NCI-H774 (cell line): ENCODE measurements around the gene FAS.
"Not testable (repeated sequence)": the region's sequence is repeated elsewhere in the genome, so short reads cannot be mapped to it uniquely, and the experiment has no call there.

Source experiments
- DNase-seq: peaks from one replicate; lab custom pipeline; 2025; lab: John Stamatoyannopoulos, UW

The FAS gene

DNA sequence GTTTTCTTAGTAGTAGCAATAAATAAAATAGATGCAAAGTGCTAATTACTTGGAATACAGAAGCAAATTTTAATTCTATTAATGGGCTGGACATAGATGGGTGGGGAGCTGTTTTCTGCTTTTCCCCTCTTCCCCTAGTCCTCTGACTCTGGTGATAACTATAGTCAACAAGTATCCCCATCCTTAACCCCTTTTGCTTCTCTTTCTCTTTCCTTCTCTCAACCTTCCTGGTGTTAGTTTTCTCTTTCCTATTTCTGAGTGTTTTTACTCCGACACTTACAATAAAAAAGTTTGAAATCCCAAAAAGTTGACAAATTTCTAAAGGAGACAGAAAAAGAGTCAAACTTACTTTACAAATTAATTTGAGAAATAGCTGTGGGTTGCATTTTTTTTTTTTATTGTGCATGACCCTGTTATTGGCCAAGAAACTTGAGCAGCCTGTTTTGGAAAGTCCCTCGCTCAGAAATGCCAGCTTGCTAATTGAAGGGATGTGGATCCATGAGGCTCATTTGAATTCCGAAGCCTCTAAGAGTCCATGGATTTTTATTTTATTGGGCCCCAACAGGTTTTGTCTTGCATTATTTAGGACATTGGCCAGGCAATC, 2.4 kb downstream of the FAS start:
- no peak for DNase-seq

- no peak for DNase-seq
Observed at GRCh38 chr10:88994019-88994418, 3.4 kb downstream of the FAS start.

DNA sequence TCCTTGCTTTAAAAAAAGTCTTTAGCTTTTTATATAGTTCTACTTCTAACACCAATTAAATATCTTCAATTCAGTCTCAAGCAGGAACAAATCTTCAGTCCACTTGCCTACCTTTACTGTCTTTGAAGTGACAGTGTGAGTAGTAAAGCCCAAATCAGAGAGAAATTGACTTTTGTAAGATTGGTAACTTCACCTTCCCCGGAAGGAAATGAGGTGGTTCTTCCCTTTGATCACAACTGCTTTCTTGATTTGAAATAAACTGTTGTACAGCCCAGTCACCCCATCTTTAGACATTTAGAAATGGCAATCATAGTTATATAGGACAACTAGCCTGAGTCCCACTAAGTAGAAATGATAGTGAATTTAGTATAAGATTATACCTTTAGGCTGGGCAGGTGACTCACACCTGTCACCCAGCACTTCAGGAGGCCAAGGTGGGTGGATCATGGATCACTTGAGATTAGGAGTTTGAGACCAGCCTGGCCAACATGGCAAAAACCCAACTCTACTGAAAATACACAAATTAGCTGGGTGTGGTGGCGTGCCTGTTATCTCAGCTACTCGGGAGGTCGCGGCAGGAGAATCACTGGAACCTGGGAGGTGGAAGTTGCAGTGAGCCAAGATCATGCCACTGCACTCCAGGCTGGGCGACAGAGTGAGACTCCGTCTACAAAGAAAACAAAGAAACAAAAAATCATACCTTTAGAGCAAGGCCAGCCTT, 4.7 kb downstream of the FAS start:
- no peak for DNase-seq

GRCh38 chr10:88996927-88997326, 6.3 kb downstream of the FAS start:
- DNase-seq: no peak

GRCh38 chr10:88999625-89000024, 9.0 kb downstream of the FAS start:
- no peak for DNase-seq

GRCh38 chr10:89001024-89001728, 10.6 kb downstream of the FAS start:
- DNase-seq: no peak

- no peak for DNase-seq
Observed at GRCh38 chr10:89001729-89002072, 11.1 kb downstream of the FAS start.

DNA sequence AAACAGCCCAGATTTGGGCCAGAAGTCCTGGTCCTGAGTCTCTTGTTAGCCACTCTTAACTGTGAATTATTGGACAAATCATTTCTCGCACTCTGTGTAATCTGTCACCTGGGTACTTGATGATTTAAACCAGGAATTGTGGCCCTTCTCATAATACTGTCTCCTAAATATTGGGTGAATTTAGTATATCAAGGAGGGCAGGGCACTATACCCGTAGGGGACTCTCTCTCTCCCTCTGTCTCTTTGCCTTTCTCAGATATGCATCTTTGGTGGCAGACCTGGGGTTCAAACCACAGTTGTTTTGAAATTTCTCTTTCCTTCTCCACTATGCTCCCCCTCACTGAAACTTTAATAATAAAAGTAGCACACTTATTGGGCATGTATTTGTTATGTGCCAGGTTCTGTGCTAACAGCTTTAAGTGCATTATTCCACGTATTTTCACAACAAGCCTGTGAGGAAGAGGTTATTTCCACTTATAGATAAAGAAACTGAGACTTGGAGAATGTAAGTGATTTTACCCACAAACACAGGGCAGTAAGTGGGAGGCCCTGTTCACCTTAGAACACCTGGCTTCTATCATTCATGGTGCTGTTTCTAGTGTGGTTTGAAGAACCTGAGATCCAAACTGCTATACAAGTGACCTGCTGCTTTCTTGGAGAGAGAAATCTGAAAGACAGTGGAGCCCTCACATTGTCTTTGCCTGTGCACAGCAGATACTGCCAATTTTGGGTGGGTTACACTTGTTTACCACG, 11.8 kb downstream of the FAS start:
- DNase-seq: no peak

DNA sequence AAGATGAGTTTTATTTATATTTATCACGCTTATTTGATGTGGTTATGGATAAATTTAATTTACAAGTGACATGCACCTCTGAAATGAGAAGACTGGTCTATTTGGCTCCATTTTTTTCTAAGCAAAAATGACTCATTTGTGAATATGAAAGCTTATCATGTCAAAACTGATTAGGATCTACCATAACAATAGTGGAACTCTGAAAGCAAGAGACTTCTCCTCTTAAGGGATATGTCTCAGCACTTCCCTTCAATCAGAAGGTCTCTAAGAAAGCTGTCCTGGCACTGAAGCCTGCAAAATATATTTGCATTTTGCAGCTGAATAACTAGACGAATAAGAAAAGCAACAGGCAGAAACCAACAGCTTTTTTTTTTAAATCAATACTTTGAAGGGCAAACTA, 12.7 kb downstream of the FAS start:
- DNase-seq: no peak

- DNase-seq: no peak
Observed at GRCh38 chr10:89007129-89007893, 16.7 kb downstream of the FAS start.

DNA sequence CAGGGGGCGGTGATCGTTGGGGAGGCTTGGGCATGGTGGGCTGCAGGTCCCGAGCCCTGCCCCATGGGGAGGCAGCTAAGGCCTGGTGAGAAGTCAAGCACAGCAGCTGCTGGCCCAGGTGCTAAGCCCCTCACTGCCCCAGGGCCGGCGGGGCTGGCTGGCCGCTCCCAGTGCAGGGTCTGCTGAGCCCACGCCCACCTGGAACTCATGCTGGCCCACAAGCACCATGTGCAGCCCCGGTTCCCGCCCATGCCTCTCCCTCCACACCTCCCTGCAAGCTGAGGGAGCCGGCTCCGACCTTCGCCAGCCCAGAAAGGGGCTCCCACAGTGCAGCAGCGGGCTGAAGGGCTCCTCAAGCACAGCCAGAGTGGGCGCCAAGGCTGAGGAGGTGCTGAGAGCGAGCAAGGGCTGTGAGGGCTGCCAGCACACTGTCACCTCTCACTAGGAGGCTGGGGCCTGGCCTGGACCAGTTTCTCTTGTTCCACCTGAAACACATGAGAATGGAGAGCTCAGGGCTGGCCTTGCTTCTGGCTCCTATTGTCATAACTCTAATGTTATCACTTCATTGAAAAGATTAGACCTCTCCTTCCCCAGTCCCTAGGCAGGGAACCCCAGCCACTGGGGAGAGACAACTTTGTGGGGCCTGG, 28.2 kb downstream of the FAS start:
- DNase-seq: not testable (repeated sequence)

- DNase-seq: no peak
Observed at GRCh38 chr10:89019569-89020327, 29.1 kb downstream of the FAS start.

GRCh38 chr10:89021526-89021925, 30.9 kb downstream of the FAS start:
- DNase-seq: not testable (repeated sequence)

DNA sequence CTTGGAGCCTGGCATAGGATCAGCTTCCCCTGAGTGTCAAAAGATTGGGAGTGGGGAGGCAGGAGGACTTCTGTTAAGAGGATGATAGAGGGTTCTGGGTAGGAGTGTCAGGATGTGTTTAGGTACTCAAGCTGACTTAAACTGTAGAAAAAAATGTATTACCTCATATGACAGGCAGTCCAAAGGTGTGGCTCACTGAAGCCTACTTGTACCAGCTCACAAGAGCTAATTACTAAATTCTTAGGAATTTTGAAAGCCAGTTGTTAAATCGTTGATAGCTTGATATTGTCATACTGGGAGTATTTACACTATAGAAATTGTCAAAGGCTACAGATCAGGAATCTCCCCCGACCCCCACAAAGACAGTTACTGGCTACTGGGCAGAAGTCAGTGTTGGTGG, 32.1 kb downstream of the FAS start:
- DNase-seq: no peak

GRCh38 chr10:89025453-89025852, 34.9 kb downstream of the FAS start:
- DNase-seq: no peak

GRCh38 chr10:89029181-89029580, 38.6 kb downstream of the FAS start:
- no peak for DNase-seq

GRCh38 chr10:89029785-89030437, 39.3 kb downstream of the FAS start:
- peak; percentile 28 for DNase-seq

DNA sequence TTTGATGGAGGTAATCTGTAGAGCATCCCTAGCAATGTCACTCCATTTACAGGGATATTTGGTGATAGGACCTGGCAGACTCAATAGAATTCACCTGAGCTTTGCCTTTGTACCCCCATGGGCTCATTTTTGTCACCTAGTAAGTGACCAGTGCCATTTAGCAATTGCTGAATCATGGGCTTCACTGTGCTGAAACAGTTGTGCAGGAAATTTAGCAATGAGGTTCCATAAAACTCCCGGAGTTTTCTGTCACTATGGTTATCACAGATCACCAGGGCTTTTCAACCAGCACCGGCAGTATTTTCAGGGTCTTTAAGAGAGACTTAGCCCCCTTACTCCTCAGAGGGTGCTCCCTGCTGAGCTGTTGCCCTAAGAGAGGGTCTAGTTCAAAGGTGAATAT, 40.2 kb downstream of the FAS start:
- DNase-seq: no peak

DNA sequence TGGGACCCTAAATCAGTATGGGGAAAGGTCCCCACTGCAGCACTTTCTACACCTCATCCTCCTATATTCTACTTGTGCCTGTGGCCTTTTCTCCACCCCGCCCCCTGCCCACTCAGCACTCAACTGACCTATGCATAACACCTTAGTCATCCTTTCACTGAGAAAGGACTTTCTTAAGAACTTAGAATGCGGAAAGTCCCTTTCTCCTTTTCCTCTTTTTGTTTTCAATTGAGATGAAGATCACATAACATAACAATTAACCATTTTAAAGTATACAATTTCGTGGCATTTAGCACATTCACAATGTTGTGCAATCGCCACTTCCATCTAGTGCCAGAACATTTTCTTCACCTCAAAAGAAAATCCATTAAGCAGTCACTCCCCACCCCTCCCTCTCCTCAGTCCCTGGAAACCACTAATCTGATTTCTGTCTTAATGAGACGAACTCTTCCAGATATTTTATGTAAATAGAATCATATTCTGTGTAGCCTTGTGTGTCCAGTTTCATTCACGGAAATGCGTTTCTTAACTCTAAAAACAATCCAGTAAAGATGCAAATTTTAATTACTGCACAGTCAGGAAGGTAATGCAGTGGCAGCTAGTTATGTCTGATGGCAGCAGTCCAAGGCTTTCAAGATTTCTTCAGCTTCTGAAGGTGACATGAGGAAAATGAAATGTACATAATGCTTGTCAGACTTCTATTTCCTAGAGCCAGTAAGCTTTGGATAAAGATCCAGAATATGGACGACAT, 41.7 kb downstream of the FAS start:
- DNase-seq: no peak
